Measurements from ENCODE around the gene CCP110.

The CCP110 gene

DNA sequence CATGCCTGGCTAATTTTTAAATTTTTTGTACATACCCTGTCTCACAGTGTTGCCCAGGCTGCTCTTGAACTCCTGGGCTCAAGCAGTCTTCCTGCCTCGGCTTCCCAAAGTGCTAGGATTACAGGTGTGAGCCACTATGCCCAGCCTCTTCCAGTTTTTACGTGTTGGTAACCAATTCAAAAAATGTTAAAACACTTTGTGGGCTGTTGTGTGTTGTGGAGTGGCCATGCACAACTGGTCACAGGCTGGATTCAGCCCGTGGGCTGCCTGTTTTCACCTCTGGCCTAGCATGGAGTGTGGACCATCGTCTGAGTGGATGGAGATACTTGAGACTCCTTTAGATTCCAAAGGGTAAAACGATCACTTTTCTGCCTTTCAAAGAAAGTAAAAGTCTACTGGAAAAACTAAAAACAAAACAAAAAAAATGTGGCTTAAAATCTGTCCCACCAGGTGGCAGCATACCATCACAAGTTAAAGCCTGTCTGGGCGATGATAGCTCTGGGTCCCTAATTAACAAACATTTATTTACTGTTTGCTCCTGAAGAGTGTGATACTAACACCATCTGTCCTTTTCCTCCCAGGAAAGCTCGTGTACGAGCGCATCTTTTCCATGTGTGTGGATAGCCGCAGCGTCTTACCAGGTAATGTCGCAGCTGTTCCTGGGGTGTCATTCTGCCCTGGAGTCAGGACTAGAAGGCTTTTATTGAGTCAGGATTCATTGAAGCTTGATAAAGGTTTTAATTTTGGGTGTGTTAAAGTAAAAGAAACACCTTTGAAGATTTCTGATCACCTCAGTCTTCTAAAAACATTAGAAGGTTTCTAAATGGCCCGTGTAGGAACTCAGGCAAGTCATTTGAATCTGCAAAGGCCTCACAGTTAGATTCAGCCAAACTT is 77.6 kb downstream of the CCP110 start:
- DNase-seq, result no peak
